Spinal cord (tissue), 10 donors: ENCODE data around the gene RRAGB. TPM values are rescaled to one million over a fixed set of nuclear protein-coding genes. Genes with fewer than 3 reads are reported as not detected.
"Not testable (repeated sequence)": the region's sequence is repeated elsewhere in the genome, so short reads cannot be mapped to it uniquely, and the experiment has no call there.

Source experiments
- DNase-seq, 6 donors: peaks; one replicate each; pipeline versions ENCODE4 v3.0.0 to v3.0.0-alpha.2; 2013 to 2015; ENCODE audit warnings: low spot score in 6 of 6, low read depth in 4 of 6
- H3K27ac ChIP-seq: one replicate; pipeline ENCODE4 v1.5.1; 2013; ENCODE audit warnings: low read depth, low read length, control low read depth
- H3K27me3 ChIP-seq: one replicate; pipeline ENCODE4 v1.6.1; 2013; ENCODE audit warnings: low read length; ENCODE audit not compliant: control insufficient read depth, insufficient read depth
- H3K36me3 ChIP-seq: one replicate; pipeline ENCODE4 v1.6.1; 2013; ENCODE audit warnings: low read length; ENCODE audit not compliant: control insufficient read depth, insufficient read depth
- H3K4me1 ChIP-seq: one replicate; pipeline ENCODE4 v1.6.1; 2013; ENCODE audit warnings: low read length; ENCODE audit not compliant: control insufficient read depth, insufficient read depth
- H3K4me3 ChIP-seq: one replicate; pipeline ENCODE4 v1.5.1; 2013; ENCODE audit warnings: low read depth, low read length, control low read depth
- H3K9me3 ChIP-seq: one replicate; pipeline ENCODE4 v1.6.1; 2013; ENCODE audit warnings: low read length; ENCODE audit not compliant: control insufficient read depth, insufficient read depth
- WGBS: methylation state at CpG from one replicate; pipeline ENCODE4 v1.1.5; 2013; ENCODE audit warnings: missing lambda C conversion rate; ENCODE audit not compliant: insufficient coverage; 5-methylcytosine and 5-hydroxymethylcytosine counted together
- polyA plus RNA-seq, 2 donors: library from polyadenylated mRNA; unstranded; fragments of 120-200 nt; gene quantifications; one replicate each; pipeline ENCODE4 v1.2.1, GENCODE V29; 2013; ENCODE audit not compliant: insufficient read length in 2 of 2
- total RNA-seq, 2 donors: library from RNA; depleted of rRNA in 1 of 2; stranded (reverse); fragments of 120-200 nt in 1 of 2; fragments of >200 nt in 1 of 2; gene quantifications; one replicate each; pipeline versions ENCODE4 v1.2.3 to v1.2.4, GENCODE V29; 2013 to 2014
- donor health status: healthy.

Gene RRAGB
- total and polyA plus RNA-seq, 4 donors, result 65.7 to 89.9 (median 69.5) TPM

DNA sequence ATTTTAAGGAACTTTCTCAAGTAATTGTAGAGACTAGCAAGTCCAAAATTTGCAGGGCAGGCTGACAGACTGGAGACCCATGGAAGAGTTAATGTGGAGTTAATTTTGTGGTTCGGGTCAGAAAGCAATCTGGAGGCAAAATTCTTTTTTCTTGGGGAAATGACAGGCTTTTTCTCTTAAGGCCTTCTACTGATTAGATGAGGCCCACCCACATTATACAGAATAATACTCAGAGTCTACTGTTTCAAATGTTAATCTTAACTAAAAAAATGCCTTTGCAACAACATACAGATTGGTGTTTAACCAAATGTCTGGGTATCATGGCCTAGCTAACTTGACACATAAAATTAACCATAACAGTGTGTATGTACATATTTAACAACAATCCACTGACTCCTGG lies 32.7 kb downstream of the RRAGB start:
- Histone ChIP-seq H3K4me3 (no peak overlapping the region), H3K27ac (no peak overlapping the region), H3K27me3 (no peaks in the 10 kb centered on the region), H3K9me3 (no peaks in the 10 kb centered on the region), H3K4me1 (no peaks in the 10 kb centered on the region), H3K36me3 (peaks cover 8% of the 10 kb centered on the region)
- DNase-seq, result no peak
- WGBS, result no CpG with 5 or more reads among the region's 1 CpG

DNA sequence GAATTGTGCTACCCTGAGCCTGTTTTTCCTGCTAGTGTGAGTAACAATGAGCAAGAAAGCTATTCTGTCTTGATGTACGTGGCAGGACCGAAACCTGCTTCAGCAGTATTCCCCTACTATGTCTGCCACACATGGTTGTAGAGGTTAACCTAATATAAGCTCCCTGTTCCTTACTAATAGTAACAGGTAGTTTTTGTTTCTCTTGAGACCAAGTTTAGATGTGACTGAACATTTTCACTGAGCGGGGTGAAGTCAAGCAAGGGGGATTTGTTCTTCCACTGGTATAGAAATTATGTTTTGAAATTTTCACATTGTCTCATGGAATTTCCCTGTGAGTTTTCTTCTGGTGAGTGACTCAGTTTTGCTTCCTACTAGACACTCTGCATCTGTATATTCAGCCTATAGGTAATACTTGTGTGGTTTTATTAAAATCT lies 37.3 kb downstream of the RRAGB start:
- H3K4me1 ChIP-seq, result no peaks in the 10 kb centered on the region
- no peak for DNase-seq
- WGBS, result no CpG with 5 or more reads among the region's 3 CpGs
- no peaks in the 10 kb centered on the region for H3K36me3 ChIP-seq
- H3K4me3 ChIP-seq, result no peak overlapping the region
- no peaks in the 10 kb centered on the region for H3K27me3 ChIP-seq
- H3K9me3 ChIP-seq, result no peaks in the 10 kb centered on the region
- H3K27ac ChIP-seq, result no peak overlapping the region

DNA sequence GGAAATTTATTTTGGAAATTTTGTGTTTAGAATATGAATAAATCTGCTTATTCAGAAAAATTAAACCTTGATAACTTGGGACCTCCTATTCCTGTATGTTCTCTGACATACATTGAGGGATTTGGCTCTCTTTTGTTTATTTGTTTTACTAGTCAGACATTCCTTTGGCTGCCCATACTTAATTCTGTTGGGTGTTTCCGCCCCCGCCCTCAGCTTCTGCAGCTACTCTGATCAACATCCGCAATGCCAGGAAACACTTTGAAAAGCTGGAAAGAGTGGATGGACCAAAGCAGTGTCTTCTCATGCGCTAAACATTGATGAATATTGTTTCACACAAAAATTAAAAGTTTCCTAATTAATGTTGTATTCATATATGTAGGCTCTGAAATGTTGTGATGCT lies 40.5 kb downstream of the RRAGB start:
- no peak for DNase-seq
- Histone ChIP-seq H3K27ac (no peak overlapping the region), H3K27me3 (no peaks in the 10 kb centered on the region), H3K36me3 (no peaks in the 10 kb centered on the region), H3K4me3 (no peak overlapping the region), H3K9me3 (no peaks in the 10 kb centered on the region), H3K4me1 (no peaks in the 10 kb centered on the region)
- no CpG with 5 or more reads among the region's 4 CpGs for WGBS

DNA sequence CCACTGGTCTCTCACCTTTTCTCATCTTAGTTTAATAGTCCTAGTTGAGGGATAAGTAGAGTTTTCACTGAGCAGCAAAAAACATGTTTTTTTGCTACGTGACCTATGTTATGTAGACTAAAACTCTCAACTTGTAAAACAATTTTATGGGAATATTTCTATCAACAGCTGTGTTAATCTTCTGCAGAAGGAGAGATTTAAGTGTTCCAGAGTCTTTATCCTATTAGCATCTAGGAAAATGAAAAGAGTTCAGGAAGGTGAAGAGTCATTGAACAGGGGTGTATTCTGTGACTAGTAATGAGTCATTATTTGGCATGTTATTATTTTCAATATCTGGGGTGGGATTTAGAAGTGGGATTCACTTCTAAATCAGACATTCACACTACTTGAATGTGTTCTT lies 41.9 kb downstream of the RRAGB start:
- H3K36me3 ChIP-seq, result no peaks in the 10 kb centered on the region
- WGBS, result no CpG with 5 or more reads among the region's 1 CpG
- H3K27ac ChIP-seq, result no peak overlapping the region
- H3K4me3 ChIP-seq, result no peak overlapping the region
- H3K27me3 ChIP-seq, result no peaks in the 10 kb centered on the region
- no peak for DNase-seq
- H3K4me1 ChIP-seq, result no peaks in the 10 kb centered on the region
- no peaks in the 10 kb centered on the region for H3K9me3 ChIP-seq

DNA sequence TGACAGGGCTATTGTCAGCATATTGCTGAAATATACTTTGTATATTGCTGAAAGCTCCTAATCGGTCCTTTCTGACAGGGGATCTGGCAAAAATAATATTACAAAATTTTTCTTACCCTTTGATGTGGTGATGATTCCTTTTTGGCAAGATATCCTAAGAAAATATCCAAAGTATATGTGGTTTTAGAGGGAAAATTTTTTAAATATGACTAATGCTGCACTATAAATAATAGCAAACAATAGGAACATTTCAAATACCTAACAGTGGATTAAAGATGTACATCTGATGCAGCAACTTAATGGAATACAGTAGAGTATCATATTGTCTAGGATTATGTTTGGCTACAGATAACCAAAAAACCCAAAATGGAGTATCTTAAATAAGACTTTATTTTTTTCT lies 49.6 kb downstream of the RRAGB start:
- H3K4me1 ChIP-seq, result no peaks in the 10 kb centered on the region
- H3K36me3 ChIP-seq, result no peaks in the 10 kb centered on the region
- no CpG with 5 or more reads among the region's 1 CpG for WGBS
- no peak overlapping the region for H3K4me3 ChIP-seq
- no peaks in the 10 kb centered on the region for H3K9me3 ChIP-seq
- H3K27ac ChIP-seq, result no peak overlapping the region
- no peak for DNase-seq
- H3K27me3 ChIP-seq, result no peaks in the 10 kb centered on the region

DNA sequence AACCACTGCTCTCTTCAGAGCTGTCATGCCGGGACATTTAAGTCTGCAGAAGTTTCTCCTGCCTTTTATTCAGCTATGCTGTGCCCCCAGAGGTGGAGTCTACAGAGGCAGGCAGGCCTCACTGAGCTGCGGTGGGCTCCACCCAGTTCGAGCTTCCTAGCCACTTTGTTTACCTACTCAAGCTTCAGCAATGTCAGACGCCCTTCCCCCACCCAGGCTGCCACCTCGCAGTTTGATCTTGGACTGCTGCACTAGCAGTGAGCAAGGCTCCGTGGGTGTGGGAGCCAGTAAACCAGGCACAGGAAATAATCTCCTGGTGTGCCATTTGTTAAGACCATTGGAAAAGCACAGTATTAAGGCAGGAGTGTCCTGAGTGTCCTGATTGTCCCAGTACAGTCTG lies 56.9 kb downstream of the RRAGB start:
- not testable (repeated sequence) for H3K27ac ChIP-seq, H3K36me3 ChIP-seq, H3K27me3 ChIP-seq, H3K4me3 ChIP-seq, H3K9me3 ChIP-seq, DNase-seq, H3K4me1 ChIP-seq
- WGBS, result 70% methylated on average over 6 of the region's 6 CpGs

DNA sequence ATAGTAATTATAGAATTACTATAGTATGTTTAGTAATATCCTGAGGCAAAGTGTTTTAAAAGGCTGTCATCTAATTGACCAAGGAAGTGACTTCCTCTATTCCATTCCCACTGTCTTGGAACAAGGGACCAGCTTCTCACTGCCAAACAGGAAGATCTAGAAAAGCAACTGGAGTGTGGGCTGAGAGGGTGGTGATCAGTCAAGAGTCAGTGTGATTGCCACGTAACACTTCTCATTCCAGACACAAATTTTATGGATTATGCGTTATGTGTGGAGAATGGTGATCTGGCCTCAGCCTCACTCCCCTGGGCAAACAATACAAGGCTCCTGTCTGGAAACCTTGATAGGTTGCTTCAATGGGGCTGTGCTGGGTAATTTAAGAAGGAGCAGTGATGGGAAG lies 60.0 kb downstream of the RRAGB start:
- H3K27ac ChIP-seq, result no peak overlapping the region
- no peak overlapping the region for H3K4me3 ChIP-seq
- no peaks in the 10 kb centered on the region for H3K4me1 ChIP-seq
- H3K36me3 ChIP-seq, result no peaks in the 10 kb centered on the region
- no peak for DNase-seq
- WGBS, result no CpG with 5 or more reads among the region's 2 CpGs
- no peaks in the 10 kb centered on the region for H3K27me3 ChIP-seq
- no peaks in the 10 kb centered on the region for H3K9me3 ChIP-seq

DNA sequence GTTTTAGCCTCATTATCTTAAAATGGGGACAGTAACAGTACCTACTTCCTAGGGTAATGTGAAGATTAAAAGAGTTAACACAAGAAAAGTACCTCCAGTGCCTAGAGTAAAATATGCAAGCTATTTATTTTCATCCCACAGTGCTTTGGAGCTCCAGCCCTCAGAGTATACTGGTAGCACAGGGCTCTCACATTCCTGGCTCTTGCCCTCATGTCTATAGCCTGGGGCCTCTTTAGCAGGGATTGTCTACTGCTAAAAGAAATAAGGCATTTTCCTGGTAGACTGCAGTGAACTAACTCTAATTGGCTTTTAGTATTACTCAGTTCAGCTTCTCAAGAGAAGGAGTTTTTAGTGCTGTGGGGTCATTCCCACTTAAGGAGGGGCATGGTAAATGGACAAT lies 60.8 kb downstream of the RRAGB start:
- Histone ChIP-seq H3K9me3 (no peaks in the 10 kb centered on the region), H3K36me3 (no peaks in the 10 kb centered on the region), H3K27me3 (no peaks in the 10 kb centered on the region), H3K4me1 (no peaks in the 10 kb centered on the region), H3K27ac (no peak overlapping the region), H3K4me3 (no peak overlapping the region)
- no peak for DNase-seq

DNA sequence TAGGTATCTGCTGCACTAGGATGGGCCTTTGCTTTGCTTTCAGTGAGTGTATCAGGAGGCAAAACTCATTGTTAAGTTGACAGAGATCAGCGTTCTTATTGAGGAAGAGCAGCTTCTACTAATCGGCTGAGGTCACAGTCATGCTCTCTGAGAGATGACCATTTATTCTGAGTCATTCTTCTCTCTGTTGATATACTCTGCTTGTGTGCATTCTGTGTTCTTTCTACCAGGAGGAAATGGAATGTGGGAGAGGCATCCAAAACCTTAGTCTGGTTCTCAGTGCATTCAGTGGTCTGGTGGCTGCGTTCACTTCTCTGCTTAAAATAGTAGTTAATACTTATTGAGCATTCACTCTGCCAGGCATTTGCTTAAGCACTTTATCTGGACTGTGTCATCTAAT lies 66.2 kb downstream of the RRAGB start:
- Histone ChIP-seq H3K36me3 (no peaks in the 10 kb centered on the region), H3K27ac (no peak overlapping the region), H3K4me1 (no peaks in the 10 kb centered on the region), H3K4me3 (no peak overlapping the region), H3K9me3 (no peaks in the 10 kb centered on the region), H3K27me3 (no peaks in the 10 kb centered on the region)
- 82% methylated on average over 2 of the region's 3 CpGs for WGBS
- DNase-seq, result no peak

DNA sequence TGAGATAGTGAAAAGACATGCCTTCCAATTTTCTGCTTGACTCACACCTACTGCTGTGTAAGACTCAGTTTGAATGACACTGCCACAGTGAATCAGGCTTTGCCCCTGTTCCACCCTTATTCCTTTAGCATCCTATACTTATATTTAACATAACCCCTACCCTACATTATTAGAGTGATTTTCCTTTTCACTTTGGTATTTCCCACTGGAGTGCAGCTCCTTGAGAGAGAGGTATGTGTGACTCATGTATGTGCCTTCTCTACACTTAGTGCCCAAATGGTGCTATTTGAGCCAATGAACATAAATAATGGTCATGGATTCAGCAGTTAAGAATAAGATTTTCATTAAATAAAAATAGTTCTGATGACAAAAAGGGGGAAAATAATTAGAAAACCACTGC lies 69.5 kb downstream of the RRAGB start:
- Histone ChIP-seq H3K9me3 (no peaks in the 10 kb centered on the region), H3K27me3 (no peaks in the 10 kb centered on the region), H3K4me1 (no peaks in the 10 kb centered on the region), H3K36me3 (no peaks in the 10 kb centered on the region), H3K4me3 (no peak overlapping the region), H3K27ac (no peak overlapping the region)
- DNase-seq, result no peak

DNA sequence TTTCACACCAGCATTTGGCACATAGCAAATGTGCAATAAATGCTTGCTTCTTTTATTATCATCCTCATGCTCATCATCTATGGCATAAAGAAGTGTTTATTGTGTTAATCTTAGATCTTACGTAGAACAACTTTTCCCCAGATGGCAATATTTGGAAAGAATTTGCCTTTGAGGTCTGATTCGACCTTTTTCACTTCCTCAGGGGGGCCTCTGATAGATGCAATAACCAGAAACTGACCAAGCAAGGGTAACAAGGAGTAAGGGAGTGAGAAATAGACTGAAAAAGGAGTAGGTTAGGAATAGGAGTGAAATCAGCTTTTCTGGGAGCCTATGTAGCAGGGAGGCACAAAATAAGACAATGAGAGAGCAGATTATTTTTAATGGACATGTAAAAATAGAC lies 70.2 kb downstream of the RRAGB start:
- Histone ChIP-seq H3K4me3 (no peak overlapping the region), H3K4me1 (no peaks in the 10 kb centered on the region), H3K27me3 (no peaks in the 10 kb centered on the region), H3K9me3 (no peaks in the 10 kb centered on the region), H3K27ac (no peak overlapping the region), H3K36me3 (no peaks in the 10 kb centered on the region)
- WGBS, result 57% methylated on average over 1 of the region's 2 CpGs
- no peak for DNase-seq
